Activated effector memory CD4-positive, alpha-beta T cell treated with Interleukin-2 at 50 U/mL for 16 hours (primary cell): ENCODE measurements around the gene GARRE1.
A peak's percentile ranks its signal among the peaks of the same experiment; 100 is the strongest.
"Not testable (repeated sequence)": the region's sequence is repeated elsewhere in the genome, so short reads cannot be mapped to it uniquely, and the experiment has no call there.

Experiments used
- DNase-seq: peaks from one replicate; pipeline ENCODE4 v3.0.0-alpha.2; 2020

Gene GARRE1, protein sequence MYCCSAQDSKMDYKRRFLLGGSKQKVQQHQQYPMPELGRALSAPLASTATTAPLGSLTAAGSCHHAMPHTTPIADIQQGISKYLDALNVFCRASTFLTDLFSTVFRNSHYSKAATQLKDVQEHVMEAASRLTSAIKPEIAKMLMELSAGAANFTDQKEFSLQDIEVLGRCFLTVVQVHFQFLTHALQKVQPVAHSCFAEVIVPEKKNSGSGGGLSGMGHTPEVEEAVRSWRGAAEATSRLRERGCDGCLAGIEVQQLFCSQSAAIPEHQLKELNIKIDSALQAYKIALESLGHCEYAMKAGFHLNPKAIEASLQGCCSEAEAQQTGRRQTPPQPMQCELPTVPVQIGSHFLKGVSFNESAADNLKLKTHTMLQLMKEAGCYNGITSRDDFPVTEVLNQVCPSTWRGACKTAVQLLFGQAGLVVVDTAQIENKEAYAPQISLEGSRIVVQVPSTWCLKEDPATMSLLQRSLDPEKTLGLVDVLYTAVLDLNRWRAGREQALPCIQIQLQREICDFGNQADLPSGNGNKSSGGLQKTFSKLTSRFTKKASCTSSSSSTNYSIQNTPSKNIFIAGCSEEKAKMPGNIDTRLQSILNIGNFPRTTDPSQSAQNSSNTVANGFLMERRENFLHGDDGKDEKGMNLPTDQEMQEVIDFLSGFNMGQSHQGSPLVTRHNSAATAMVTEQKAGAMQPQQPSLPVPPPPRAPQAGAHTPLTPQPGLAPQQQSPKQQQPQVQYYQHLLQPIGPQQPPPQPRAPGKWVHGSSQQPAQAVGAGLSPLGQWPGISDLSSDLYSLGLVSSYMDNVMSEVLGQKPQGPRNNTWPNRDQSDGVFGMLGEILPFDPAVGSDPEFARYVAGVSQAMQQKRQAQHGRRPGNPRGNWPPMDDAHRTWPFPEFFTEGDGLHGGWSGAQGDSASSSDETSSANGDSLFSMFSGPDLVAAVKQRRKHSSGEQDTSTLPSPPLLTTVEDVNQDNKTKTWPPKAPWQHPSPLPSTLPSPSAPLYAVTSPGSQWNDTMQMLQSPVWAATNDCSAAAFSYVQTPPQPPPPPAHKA (N-terminal part only)

DNA sequence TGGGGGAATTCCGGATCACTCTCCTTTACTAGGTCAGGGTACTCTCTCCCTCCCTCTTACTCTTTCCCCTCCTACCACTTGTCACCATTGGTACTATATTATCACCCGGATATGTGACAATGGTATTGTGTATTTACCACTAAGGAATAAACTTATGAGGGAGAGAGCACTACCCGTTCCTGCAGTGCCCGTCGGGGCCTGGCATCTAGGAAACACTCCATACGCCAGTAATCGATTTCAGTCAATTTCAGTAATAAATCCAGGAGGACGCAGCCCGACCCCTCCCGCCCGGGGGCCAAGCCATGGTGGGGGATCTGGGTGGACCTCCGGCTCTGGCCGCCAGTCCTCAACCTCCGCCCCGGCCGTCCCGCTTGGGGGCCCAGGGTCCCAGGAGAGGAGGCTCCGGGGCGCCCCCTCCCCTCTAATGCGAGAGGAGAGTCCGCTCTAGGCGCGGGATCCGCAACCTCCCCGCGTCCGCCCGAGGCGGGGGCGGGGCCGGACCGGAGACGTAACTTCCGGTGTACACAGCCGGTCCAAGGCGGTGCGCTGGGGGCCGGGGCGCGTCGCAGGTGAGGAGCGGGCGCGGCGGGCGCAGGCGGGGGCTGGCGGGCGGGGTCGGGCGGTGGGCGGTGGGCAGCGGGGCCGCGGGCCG lies at the start of gene GARRE1:
Gene GARRE1, plus strand, starts transcription at position 509 of the 652 bp plus-strand sequence. CDS start 45,920 bp downstream, outside the sequence.
- peak; percentile 77 for DNase-seq

DNA sequence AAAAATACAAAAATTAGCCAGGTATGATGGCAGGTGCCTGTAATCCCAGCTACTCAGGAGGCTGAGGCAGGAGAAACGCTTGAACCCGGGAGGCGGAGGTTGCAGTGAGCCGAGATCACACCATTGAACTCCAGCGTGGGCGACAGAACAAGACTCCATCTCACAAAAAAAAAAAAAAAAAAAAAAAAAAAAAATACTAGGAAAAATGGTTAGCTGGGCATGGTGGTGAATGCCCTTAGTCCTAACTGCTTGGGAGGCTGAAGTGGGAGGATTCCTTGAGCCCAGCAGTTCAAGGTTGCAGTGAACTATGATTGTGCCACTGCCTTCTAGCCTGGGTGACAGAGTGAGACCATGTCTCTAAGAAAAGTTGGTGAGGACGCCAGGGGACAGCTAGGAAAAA lies 49.0 kb upstream of the GARRE1 start:
- not testable (repeated sequence) for DNase-seq

DNA sequence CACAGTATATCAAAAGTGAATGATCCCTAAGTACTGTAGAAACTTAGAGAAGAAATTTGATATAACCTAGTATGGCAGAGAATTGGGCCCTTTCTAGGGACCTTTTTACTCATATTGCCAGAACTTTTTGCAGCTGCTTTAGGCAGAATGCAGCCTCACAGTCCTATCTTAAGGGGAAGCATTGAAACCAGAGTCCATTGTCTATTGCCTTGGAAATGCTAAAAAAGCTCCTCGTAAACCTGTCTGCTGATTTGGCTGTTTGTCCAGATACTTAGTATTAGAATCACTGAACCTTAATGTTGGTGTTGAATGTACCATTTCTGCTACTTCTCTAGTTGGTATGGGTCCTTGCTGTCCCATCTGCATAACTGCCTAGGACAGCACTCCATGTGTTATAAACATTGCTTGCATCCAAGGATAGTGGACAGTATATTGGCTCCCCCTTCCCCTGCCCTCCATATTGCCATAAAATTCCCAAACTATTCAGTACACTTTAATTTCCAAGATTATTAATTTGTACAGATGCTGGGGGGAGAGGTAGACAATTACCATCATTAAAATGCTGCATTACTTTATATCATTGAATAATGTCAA lies 46.0 kb upstream of the GARRE1 start:
- no peak for DNase-seq

DNA sequence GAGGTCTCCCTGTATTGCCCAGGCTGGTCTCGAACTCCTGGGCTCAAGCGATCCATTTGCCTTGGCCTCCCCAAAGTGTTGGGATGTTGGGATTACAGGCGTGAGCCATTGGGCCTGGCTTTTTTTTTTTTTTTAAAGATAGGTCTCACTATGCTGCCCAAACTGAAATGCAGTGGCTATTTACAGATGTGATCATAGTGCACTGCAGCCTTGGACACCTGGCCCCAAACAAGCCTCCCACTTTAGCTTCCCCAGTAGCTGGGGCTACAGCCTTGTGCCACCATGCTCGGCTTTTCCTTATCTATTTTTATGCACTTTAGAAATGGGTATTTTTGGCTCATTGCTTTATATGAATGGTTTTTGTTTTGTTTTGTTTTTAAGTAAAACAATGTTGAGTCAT lies 44.6 kb upstream of the GARRE1 start:
- no peak for DNase-seq

DNA sequence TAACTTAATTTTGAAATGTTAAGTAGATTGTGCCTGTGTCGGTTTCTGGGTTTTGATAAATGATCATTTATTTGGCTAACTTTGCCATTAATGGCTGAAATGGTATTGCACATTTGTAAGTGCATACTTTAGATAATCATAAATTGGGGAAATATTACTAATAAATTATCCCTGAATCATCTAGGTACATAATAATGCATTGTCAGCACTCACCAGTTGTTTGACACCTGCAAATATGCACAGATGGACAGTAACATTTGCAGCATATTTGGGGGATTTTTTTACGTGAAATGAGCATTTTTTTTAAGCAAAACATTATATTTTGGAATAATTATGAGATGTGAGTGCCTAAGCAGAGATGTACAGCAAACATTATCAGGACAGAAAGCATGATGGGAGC lies 41.1 kb upstream of the GARRE1 start:
- no peak for DNase-seq

DNA sequence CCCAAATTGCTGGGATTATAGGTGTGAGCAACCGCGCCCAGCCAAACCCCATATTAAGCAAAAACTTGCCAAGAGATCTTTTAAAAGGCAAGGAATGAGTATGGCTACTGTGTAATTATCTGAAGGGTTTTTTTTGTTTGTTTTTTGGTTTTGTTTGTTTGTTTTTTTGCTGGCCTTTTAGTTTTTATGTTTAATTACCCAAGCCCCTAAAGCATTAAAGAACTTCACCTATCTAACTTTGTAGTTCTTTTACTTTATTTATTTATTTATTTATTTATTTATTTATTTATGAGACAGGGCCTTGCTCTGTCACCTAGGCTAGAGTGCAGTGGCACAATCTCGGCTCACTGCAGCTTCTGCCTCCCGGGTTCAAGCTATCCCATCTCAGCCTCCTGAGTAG lies 40.3 kb upstream of the GARRE1 start:
- DNase-seq, result no peak

DNA sequence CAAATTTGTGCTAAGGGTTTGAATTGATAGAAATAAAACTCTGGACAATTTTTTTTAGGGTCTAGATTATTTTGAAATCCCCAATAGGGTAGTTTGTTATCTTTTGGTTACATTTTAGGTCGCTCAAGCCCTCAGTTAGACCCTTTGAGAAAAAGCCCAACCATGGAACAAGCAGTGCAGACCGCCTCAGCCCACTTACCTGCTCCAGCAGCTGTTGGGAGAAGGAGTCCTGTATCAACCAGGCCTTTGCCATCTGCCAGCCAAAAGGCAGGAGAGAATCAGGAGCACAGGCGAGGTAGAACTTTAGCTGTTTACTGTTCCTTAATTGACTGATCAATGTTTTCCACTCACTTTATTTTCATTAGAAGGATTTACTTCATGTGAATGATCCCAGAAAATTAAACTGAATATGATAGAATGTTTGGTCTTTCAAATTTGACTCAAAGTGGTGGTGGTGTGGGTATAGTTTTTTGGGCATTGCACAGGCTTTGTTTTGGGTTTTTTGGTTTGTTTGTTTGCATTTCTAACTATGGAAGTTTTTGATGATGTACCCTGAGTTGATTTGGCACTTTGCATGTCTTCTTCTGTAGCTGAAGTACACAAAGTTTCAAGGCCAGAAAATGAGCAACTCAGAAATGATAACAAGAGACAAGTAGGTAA lies 39.2 kb upstream of the GARRE1 start:
- DNase-seq, result no peak

DNA sequence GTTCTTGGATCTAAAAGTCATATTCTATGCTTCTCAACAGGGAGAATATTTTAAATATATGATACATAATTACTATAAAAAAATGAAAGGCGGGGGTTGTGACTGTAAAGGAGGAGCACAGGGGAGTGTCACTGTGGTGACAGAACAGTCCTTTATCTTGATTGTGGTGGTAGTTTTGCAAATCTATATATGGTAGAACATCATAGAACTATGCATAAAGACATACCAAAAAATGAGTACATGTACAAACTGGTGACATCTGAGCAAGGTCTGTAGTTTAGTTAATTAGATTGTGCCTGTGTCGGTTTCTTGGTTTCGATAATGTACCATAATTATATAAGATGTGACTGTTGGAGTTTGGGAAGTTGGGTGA lies 38.7 kb upstream of the GARRE1 start:
- no peak for DNase-seq

DNA sequence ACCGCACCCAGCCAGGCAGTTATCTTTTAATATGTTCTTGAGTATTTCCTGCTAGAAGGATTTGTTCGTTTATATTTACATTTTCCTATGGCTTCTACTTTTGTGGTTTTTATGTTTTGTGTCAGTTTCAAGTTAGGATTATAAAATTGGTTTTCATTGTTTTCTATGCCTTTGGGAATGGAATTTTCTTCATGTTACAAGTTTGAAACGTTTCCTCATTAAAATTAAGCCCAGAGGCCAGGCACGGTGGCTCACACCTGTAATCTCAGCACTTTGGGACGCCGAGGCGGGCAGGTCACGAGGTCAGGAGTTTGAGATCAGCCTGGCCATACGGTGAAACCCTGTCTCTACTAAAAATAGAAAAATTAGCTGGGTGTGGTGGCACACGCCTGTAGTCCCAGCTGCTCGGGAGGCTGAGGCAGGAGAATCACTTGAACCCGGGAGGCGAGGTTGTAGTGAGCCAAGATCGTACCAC lies 37.6 kb upstream of the GARRE1 start:
- not testable (repeated sequence) for DNase-seq

DNA sequence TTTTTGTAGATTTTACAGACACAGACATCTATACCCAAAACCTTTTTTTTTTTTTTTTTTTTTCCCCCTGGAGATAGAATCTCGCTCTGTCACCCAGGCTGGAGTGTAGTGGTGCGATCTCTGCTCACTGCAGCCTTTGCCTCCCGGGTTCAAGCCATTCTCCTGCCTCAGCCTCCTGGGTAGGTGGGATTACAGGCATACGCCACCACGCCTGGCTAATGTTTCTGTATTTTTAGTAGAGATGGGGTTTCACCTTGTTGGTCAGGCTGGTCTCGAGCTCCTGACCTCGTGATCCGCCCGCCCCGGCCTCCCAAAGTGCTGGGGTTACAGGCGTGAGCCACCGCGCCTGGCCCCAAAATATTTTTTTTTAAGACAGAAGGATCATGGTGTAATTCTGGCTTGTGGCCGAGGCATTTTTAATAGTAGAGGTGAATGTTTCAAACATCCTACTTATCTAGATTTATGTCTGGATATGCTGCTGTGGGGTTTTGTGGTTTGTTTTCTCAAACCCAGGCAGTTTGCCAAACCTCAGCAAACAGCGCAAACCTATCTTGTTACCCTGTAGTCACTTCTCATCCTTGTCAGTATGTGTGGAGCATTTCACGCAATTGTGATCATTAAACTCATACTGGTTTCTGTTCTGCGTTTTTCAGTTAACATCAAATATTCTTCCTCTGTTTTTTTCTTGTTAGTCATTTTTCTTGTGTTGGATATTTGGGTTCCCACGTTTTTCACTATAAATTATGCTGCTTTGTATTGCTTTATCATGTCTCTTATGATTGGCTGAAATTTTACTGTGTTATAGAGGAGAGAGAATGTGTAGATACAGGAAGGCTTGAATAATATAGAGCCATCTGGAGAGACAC lies 36.2 kb upstream of the GARRE1 start:
- DNase-seq, result peak; percentile 64

DNA sequence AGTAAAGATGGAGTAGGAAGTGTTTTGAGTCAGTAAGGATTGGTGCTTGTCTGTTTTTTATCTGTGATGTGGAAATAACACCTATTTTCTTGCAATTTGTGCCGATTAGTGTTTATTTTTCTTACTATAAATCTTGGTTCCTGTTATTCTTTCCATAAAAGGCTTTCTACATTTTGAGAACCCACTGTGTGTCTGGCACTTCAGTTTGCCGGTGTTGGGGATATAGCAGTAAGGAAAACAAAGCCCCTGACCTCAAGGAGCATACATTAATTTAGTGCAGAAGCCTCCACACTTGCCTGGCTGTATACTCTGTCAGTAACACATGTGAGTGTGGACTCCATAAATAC lies 35.6 kb upstream of the GARRE1 start:
- DNase-seq, result no peak

DNA sequence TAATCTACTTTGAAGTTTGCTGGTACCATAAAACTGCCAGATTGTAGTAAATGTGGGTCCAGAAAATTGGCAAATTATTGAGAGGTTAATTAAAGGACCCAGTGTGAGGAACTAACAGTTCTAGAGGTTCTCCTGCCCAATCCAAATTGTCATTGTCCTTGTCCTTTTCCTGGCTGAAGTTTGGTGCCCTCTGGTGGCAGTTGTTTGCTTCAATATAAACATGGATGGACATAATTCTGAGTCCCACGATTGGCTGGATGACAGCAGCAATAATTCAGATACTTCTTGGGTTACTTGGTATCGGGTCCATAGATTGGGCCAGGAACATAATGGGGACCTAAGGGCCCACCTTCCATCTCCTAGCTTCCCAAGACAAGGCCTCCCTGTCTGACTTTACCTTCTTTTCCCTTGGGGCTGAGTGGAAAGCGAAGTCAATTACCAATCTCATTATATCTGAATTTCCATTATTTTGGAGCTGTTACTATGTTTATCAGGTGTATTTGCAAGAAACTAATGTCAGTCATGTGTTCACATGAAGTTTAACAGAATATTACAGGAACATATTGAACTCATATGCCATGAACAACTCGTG lies 33.8 kb upstream of the GARRE1 start:
- DNase-seq, result peak; percentile 19

DNA sequence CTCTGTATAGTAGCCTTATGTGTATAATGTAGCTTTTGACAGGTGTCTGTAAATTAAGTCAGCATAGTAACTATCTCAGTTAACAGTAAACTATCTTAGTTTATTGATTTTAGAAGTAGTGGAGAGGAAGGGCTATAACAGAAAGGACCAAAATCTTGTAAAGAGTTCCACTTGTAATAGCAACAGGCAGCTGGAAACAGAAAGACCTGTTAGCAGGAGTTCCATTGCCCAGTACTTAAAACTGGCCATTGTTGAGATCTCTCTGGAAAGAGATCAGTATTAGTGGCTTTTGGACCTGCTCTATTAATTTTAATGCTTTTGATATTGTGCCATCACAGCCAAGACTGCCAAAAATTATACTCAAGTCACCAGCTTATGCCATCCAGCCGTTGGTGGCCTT lies 32.0 kb upstream of the GARRE1 start:
- DNase-seq, result no peak

DNA sequence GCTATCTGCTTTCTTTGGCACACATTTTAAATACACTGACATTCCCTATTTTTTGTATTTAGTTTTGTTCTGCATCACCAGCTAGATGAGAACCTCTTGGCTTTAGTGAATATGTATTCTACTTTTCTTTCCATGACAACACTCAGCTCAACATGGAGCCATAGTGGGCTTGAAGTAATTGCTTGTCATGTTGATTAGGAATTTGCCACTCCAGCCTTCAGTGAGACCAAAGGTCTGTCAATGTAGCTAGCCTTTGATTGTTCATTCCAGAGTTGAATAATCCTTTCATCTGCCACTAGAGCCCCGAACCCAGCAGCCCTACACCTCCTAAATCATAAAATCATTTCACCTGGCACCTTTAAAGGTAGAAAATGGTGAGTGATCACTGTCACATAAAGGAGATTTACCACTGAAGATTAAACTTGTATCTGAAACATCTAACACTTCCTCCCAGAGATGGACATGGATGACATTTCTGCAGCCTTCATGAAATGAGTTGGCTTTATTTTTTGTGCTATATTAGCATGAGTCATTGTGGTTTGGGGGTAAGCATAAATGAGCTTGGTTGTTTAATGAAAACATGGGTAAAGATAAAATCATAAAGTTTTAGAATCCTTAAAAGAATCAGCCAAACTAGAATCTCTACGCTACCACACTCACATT lies 29.2 kb upstream of the GARRE1 start:
- no peak for DNase-seq

DNA sequence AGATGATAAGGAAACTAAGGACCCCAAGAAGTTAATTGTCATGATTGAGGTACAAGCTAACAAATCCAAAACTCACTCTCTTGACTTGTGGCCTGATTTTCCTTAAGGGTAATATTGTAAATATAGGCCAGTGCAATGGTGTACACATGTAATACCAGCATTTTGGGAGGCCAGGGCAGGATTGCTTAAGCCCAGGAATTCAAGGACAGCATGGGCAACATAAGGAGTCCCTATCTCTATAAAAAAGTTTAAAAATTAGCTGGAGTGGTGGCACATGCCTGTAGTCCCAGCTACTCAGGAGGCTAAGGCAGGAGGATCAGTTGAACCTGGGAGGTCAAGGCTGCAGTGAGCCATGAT lies 28.7 kb upstream of the GARRE1 start:
- DNase-seq, result no peak

DNA sequence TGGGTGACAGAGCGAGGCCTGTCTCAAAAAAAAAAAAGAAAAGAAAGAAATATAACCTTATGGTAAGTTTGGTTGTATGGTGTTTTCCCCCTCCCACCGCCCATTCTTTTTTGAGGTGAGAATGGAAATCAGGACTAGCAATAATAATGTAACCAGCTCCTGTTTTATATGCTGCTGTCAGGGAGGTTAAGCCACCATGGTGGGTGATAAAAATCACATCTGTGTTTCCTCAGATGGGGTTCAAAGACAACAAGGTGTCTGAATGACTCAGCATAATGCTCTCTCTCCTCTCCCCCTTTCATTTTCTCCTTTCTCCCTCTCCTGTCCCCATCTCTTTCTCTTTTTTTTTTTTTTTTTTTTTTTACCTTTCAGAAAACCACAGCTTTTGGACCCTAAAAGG lies 28.3 kb upstream of the GARRE1 start:
- DNase-seq, result no peak

DNA sequence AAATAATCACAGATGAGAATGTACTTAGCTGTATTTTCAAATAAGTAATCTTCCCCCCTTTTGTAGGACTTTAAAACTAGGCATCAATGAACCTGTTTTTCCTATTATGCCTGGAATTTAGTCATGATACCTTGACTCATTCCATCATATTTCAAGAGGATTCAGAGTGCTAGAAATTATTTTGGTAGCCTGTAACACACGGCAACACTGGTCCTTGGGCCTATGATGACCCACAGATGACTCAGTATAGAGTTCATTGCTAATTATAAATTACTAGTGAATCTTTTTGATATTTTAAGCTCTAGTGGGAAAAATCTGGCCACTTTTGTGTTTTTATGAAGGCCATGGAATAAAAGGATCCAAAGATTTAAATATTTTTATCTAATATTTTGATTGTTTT lies 26.0 kb upstream of the GARRE1 start:
- DNase-seq, result no peak

DNA sequence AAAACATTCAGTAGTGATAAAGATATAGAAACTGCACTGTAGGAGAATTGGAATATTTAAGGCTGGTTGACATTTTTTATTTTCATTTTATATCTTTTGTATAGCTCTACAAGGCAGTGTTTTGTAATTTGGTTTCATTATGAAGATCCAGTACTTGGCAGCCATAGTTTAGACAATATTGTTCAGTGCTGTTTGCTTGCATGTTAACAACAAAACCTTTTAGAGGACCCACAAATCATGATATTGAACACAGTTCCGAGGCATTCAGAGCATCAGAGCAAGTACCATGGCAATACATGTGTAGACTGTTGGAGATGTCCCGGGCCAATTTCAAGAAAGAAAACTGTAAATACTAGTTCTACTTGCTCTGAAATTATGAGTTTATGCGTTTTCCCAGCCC lies 25.6 kb upstream of the GARRE1 start:
- no peak for DNase-seq

DNA sequence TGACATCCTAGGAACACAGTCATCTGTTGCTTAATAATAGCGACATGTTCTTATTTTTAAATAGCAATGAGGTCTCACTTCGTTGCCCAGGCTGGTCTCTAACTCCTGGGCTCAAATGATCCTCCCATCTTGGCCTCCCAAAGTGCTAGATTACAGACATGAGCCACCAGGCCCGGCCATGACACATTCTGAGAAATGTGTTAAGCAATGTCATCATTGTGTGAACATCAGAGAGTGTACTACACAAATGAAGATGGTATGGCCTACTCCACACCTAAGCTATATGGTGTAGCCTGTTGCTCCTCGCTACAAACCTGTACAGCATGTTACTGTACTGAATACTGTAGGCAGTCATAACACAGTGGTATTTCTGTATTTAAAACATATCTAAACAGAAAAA lies 24.6 kb upstream of the GARRE1 start:
- no peak for DNase-seq

DNA sequence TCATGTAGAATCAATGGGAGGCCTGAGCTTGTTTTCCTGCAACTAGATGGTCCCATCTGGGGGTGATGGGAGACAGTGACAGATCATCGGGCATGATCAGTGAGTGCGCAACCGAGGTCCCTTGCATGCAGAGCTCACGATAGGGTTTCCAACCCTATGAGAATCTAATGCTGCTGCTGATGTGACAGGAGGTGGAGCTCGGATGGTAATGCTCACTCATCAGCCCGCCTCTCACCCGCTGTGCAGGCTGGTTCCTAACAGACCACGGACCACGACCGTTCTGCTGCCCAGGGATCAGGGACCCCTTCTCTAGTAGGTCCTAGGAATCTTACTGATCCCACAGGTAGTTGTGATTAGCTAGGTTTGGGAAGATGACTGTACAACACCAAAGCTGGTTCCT lies 23.5 kb upstream of the GARRE1 start:
- DNase-seq, result no peak
